Stimulated activated CD4-positive, alpha-beta T cell treated with anti-CD3 and anti-CD28 coated beads, Interleukin-4, amount 100 ng/mL, for 4 hours (primary cell): Measurements from ENCODE around the gene USP49.
A peak's percentile ranks its signal among the peaks of the same experiment; 100 is the strongest.

Experiments
- DNase-seq, 2 experiments: peaks; one replicate each; pipeline ENCODE4 v3.0.0-alpha.2; 2020

Gene USP49

DNA sequence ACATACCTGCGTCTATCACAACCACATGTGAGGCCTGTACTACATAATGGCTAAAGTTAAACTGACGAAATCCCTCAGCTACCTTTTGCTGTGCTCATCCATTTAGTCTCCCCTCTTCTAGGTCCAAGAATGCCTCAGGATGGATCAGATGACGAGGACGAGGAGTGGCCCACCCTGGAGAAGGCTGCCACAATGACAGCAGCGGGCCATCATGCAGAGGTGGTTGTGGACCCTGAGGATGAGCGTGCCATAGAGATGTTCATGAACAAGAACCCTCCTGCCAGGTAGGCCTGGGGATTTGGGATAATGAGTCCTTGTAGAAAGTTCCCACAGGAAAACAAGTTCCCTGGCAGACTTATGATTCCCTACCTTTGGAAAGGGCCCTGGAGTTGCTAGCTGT lies 32.1 kb upstream of the USP49 start:
- DNase-seq = no peak

DNA sequence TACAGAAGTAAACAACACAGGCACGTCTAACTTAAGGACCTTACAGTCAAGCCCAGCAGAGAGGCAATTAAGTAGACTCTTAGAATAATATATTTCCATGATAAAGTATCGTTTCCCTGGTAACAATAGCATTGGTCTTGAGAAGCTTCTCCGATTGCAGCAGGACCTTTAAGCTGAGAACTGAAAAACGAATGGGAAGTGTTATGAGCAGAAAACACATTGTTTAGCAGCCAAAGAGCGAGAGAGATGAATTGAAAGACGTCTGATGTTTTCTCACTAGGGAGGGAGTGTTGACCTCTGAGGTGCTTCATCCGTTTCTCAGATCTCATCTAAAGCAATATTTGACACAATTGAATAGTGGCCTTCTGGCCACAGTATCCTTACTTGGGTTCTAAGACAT lies 27.0 kb upstream of the USP49 start:
- DNase-seq = no peak

DNA sequence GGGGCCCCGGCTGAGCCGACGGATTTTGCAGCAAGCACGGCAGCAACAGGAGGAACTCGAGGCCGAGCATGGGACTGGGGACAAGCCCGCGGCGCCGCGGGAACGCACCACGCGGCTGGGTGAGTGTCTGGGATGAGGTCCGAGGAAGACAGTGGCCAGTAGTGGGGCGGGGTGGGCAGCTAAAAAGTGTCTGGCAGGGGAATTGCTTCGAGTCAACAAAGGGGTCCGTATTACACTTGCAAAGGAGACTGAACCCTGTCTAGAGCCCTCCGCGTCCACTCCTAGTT lies 26.5 kb upstream of the USP49 start:
- no peak for DNase-seq

DNA sequence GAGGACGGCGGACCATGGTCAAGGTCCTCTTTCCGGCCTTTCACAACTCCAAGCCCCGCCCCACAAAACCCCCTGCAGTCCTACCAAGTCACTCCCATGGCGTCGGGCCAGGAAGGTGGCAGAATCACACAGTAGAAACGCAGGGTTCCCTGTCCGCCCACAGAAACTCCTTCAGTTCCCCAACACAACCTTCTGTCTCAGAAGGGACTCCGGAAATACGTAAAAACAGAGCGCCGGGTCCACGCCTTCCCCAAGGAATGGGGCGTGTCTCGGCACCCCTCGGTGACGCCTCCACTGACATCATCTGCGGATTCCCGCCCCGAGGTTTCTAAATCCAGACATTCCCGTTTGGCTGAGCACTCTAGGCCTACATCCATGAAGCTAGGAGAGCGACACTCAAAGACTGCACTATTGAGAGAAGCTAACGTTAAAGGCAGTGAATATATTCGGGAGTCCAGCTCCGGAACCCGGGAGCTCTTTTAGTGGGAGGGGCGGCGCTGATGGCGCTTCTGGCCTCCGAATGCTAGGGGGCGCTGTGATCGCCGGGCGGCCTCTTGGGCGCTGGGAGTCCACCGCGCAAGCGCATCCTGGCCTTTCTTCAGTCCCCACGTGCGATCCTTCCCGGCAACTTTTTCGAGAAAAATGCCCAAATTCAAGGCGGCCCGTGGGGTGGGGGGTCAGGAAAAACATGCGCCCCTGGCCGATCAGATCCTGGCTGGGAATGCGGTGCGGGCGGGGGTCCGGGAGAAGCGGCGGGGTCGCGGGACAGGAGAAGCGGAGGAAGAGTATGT lies 25.9 kb upstream of the USP49 start, which contains the start of the genes BYSL and MED20:
TSS of gene BYSL (plus strand) at position 579 of the 791 bp plus-strand sequence. CDS start at position 643, 64 bp downstream.
TSS of gene MED20 (minus strand) at position 219 of the 791 bp plus-strand sequence. CDS start at position 98, 121 bp downstream.
- peak; percentile 92 to 95 for DNase-seq

DNA sequence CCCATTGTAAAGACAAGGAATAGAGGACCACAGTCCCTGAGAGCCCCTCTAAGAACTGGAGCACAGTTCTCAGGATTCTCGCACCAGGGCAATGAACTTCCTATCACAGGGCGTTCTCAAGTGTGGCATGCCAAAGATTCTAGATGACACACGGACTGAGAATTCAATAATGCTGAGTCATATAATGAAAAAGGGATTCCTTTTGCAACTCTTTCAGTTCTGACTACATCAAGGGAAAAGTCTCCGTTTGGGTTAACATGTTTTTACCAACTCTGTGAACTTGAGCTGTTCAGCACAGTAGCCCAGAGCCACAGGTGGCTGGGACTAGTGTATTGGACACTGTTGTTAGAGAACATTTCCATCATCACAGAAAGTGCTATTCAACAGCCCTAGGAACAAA lies 22.4 kb upstream of the USP49 start:
- no peak for DNase-seq

DNA sequence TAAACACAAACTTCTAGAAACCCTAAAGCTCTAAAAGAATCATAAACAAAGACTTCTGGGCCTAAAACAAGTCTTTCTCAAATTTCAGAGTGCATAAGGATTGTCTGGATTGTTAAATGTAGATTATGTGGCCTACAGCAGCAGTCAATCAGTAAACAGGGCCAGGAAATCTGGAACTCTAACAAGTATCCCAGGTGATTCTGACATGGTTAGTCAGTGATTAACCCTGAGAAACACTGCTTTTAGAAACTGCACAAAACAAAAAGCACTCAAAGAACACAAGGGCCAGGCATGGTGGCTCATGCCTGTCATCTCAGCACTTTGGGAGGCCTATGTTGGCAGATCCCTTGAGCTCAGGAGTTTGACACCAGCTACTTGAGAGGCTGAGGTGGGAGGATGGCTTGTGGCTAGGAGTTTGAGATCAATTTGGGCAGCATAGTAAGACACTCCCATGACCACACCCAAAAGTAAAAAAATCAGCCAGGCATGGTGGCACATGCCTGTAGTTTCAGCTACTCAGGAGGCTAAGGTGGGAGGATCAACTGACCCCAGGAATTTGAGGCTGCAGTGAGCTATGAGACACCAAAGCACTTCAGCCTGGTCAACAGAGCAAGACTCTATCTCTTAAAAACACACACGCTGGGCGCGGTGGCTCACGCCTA lies 19.8 kb upstream of the USP49 start:
- no peak for DNase-seq

DNA sequence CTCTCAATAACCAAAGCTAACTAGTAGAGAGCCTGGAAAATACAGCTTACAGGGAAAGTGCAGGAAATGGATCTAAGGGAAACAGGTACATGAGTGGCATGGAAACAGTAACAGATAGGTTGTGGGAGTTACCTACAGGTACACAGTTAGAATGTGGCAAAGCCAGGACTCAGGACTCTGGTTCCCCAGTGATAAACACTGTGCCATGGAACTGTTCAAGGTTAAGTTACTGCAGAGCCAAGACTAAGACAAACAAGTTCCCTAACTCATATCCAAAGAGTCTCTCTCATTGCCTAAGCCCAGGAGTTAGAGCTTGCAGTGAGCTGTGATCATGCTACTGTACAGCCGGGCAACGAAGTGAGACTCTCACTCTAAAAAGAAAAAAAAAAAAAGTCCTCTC lies 19.2 kb upstream of the USP49 start:
- no peak for DNase-seq

DNA sequence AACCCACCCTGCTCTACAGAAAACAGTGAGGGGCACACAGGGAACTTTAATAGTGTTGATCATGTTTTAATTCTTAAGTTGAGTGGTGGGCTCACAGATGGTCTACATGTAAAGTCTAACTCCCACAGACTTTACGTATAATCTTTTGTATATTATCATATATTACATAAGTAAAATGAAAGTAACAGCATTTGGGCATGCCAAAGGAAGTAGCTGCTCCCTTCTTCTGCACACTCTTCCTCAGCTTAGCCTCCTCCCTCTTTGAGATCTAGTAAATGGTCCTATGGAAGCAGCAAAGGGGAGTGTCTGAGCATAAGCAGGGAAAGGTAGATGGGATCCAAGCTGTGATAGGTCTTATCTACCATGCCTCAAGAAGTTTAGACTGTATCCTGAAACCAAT lies 14.6 kb upstream of the USP49 start:
- DNase-seq = no peak

DNA sequence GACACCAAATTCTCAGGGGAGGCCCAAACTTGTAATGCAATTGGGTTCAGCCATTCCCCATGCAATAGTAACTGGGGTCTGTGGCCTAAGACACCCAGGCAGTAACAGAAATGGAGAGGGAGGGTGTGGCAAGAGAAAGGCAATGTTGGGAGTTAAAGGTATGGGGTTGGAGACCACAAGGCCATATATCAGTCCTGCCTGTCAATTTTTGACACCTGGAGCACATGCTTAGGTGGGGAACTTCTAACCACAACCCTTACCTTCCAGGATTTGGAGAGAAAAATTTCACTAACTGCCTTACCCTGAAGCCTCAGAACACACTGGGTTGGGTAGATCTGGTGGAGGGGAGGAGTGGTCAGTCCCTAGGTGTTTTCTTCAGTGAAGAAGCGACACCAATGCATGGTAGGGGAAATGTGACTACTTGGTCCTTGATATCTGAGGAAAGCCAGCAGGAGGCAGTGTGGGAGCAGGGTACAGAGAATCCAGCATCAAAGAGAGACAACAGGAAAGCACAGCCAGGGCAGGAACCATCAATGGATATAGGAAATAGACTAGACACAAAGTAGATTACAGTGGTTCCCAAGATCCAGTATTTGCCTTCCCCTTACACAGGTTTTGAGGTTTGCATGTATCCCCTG lies 6.8 kb upstream of the USP49 start:
- DNase-seq = peak; percentile 36 to 52

DNA sequence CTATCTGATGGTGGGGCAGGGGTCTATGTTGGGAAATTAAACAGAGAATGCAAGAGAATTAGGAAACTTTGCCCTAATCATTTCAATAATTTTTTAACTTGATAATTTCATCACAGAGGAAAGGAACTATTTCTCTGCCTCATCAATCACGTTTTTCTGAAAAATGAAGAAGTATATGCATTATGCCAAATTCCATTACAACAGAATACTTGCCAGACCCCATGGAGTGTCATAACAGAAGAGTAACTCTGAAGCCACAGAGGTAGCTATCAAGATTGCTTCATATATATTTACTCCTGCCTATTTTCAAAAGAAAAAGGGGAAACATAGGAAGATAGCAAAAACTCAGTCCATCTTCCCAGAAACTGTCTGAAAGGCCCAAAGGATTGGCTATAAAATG lies 5.7 kb upstream of the USP49 start:
- DNase-seq = no peak

DNA sequence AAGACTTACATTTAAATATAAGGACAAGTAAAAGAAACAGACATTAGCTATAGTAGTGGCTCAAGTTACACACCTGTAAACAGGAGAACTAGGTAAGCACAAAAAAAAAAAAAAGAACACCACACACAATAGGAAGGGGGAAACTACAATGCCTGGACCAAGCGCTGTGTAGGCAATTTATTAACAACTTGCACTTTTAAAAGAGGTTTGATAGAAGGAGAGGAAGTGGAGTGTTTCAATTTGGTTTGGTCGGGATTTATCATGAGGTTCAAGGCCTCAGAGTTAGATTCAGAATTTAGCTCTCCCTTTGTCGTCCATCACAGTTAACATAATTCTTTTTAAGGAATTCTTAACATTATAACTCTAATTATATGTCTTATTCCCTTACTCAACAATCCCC lies 1.1 kb upstream of the USP49 start:
- DNase-seq = no peak

DNA sequence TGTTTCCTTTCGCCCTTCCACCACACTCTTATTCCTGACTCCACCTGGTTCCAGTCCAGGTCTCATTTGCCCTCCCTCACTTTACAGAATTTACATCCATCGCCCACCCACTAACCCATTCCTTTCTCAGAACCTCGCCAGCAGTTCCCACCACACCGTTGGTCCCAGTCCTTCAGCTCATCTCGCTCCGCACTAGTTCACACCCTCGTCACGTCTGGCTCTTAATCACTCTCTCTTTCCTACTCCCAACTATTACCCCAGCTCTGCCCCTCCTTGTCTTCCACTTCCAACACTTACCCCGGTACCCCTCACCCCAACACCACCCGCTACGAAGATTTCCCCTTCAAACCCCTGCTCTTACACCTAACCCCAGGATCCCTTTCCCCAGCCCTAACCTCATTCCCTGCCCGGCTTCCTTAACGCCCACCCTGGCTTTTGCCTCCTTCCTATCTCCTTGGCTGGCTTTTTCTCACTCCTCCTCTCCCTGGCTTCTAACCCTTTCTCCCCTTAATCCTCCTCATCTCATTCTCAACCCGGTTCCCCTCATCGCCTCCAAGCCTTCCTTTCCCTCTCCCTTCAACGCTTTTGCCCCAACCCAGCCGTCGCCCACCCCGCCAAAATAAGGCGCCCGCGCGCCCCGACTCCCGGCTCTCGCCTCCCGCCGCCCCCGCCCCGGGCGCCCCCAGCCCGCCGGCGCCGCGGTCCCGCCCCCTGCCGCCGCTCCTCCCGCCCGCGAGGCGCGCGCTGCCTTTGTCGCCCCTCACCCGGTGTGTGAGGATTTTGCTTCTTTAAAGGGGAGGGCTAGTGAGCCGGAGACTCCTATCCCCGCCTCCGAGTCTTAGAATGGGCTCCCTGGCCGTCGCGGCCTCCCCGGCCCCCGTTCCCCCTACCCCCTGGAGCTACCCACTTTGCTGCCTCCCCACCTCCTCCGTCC lies 542 bp downstream of the USP49 start:
- no peak for DNase-seq

DNA sequence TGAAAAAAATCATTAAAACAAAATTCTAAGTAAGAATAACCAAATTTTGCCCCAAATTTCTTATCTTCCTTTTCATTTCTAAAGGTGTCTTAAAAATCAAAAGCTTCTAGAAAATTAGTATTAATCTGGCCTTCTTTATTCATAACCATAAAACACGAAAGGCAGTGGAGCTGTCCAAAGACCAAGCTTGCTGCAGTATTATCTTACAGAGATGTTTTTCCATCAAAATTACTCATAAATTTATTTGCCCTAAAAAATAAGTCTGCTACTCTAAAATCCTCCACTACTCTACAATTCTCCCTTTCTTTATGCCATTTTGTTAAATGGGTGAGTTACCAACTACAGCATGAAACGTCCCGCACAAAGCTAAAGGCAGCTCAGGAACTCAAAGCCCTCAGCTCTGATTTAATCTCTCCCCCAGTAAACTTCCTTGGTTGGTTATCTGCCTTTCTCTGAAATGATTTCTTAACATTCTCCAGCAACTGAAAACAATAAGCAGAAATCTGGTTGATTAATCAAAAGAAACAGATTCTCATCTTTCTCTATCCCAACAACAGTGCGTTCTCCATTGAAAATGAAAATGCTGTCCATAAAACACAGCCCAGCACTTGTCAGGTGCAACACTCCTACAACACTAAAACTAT lies 2.1 kb downstream of the USP49 start:
- DNase-seq = no peak

DNA sequence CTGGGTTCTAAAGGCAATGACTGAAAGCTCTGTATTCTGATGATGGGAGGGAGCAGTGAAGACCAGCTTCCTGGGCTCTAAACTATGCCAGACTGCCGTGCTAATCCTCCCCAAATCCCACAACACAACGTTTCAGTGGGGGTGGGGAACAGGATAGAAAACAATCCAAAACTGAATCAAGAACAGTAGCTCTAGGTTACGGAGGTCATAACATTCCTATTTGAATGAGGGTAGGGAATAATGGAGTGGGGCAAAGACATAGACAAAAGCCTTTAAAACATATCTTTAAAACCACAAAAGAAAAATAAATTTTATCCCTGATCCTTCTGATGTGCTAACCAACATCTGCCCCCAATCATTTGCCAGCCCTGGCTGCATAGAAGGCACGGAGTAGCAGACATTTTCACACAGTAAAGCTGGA lies 7.8 kb downstream of the USP49 start:
- no peak for DNase-seq

DNA sequence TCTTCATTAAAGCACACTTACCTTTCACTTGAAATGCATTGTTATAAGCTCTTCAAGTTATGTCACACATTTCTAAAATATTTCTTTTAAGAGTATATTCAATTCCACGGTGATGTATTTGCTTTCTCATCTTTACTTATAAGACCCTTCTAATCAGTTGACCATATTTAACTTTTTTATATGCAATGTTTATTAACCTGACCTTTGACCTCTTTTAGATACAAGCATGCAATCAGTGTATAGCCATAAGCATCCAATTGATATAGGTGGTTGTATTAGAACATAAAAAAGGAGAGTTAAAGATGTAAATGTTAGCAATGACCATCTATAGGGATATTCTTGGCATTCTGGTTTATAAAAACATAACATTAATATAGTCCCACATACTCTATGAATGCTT lies 9.2 kb downstream of the USP49 start:
- DNase-seq = no peak

DNA sequence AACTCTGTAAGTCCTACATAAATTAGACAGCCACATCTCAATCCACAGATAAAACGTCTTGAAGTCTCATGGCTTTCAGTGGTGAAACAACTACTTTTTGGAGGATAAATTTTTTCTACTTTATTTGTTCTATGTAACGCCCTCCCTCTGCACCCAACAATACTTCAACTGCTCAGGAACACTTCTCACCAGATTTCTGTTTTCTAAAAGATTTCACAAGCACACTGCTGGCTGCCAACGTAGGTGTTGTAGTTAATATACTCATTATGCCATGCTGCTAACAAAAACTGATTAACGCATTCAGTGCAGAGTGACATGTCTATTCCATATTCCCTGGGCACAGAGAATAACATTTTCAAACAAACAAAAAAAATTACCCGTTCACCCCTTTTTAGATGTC lies 10.2 kb downstream of the USP49 start:
- DNase-seq = no peak

DNA sequence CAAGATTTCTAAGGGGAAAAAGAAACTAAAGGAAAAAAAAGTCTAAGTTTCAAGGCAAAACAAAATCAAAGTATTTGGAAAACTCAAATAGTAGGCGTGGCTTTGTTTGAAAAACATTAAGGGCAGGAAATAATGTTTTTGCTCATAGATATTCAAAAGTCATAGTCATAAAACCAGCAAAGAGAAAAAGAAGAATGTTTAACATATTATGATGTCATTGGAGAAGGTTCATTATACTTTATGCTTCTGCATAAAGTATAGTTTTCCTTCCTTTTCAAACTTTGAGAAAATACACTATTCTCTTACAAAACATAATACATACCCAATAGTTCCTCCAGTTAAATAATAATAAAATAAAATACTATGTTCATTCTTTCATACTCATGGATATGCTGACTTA lies 13.7 kb downstream of the USP49 start:
- no peak for DNase-seq

DNA sequence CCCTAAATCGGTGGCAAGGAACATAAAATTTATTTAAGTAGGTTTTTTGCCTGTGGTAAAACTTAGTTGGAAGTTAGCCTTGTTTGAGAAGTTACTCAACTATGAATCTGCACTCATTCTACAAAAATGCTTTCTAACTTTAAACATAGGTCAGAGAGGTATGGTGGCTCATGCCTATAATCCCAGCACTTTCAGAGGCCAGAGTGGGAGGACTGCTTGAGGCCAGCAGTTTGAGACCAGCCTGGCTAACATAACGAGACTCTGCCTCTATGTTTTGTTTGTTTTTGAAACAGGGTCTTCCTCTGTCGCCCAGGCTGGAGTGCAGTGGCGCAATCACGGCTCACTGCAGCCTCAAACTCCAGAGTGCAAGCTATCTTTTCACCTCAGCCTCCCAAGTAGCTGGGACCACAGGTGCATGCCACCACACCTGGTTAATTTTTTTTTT lies 16.2 kb downstream of the USP49 start:
- DNase-seq = no peak

DNA sequence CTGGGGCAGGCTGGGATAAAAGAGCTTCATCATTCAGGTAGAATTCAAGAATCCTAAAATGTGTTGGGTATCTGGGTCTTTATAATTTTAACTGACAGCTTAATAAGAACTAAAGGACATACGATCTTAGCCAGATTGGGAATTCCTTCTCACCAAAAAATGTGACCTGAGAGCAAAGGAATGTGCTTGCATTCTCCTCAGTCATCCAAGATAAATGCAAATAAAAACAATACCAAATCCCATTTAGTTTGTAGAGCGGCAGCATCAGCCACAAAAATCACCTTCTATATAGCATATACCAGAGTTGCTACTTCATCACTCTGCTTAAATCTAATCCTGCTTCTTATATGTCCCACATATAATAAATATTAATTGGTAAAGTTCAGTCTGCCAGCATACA lies 16.9 kb downstream of the USP49 start:
- no peak for DNase-seq

DNA sequence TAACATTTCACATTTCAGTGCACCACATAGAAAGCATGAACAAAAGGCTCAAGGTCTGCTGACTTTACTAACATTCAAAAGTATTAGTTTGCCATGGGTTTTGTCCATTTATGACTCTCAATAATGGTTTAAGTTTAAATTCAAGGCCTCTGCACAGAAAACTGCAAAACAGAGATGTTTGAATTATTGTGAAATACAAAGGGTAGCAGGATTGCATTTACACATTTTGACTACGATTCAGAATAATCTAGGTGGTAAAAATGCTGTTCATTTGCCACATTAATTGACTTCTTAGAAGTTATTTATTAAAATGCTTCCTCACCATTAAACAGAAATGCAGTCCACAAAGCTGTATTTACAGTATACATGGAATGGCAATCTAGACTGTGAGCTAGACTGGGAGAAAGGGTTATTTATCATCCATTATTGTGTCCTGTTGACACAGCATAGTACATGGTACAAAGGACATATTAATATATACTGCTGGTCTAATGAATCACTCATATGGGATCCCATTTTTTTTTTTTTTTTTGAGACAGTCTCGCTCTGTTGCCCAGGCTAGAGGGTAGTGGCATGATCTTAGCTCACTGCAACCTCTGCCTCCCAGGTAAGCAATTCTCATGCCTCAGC lies 18.0 kb downstream of the USP49 start:
- DNase-seq = no peak

DNA sequence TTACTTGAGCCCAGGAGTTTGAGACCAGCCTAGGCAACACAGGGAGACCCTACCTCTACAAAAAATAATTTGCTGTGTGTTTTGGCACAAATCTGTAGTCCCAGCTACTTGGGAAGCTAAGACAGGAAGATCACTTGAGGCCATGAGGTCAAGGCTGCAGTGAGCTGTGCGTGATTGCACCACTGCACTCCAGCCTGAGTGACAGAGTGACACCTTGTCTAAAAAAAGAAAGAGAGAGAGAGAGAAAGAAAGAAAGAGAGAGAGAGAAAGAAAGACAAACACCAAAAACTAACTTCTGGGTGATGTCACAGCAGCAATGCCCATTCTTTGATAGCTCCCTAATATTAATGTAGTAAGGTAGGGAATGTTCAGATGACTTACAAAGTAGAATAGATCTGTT lies 20.4 kb downstream of the USP49 start:
- no peak for DNase-seq

DNA sequence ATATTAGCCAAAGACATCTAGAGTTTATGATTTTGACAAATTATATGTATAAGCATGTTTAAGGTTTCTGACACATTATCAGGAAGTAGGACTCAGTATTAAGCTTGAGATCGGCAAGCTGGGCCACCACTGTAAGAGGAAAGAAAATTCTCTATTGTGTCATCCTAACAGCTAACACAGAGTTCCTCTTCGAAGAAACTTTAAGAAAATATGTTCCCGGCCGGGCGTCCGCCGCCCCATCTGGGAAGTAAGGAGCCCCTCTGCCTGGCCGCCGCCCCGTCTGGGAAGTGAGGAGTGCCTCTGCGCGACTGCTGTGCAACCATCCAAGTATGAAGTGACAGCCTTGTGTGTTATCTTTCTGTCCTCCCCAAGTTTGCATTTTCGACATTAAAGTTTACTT lies 23.0 kb downstream of the USP49 start:
- no peak for DNase-seq
